ENCODE measurements around the gene PAPPA2. TPM values are rescaled to one million over a fixed set of nuclear protein-coding genes. Genes with fewer than 3 reads are reported as not detected.
"Not testable (repeated sequence)": the region's sequence is repeated elsewhere in the genome, so short reads cannot be mapped to it uniquely, and the experiment has no call there.

The PAPPA2 gene
- total RNA-seq, 1 donor from 2014 or later = 0.50 TPM

DNA sequence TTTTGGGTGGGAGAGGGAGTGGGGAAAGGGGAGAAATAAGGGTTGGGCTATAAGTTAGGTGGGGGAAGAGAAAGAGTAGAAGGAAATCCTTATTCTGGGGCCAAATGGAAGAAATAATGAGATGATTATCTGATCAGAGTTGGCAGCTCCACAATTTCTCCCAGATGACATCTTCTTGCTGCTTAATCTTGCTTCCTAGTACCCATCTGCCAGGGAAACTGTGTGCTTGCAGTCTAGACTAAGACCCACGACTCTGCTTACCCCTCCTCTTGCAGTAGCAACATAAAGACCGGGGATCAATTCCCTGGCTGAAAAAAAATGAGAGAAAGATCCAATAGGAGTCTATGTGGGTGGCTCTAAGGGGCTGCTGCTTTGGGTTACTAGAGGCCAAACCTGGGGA is 95.6 kb downstream of the PAPPA2 start:
- DNase-seq = no peak
- H3K4me1 ChIP-seq = no peaks in the 10 kb centered on the region
- no peak for ATAC-seq
- no peaks in the 10 kb centered on the region for H3K9me3 ChIP-seq
- no peak overlapping the region for H3K4me3 ChIP-seq
- intact Hi-C loops (cut with DNase I) = no loop called here
- TF ChIP-seq, protein P1, sequence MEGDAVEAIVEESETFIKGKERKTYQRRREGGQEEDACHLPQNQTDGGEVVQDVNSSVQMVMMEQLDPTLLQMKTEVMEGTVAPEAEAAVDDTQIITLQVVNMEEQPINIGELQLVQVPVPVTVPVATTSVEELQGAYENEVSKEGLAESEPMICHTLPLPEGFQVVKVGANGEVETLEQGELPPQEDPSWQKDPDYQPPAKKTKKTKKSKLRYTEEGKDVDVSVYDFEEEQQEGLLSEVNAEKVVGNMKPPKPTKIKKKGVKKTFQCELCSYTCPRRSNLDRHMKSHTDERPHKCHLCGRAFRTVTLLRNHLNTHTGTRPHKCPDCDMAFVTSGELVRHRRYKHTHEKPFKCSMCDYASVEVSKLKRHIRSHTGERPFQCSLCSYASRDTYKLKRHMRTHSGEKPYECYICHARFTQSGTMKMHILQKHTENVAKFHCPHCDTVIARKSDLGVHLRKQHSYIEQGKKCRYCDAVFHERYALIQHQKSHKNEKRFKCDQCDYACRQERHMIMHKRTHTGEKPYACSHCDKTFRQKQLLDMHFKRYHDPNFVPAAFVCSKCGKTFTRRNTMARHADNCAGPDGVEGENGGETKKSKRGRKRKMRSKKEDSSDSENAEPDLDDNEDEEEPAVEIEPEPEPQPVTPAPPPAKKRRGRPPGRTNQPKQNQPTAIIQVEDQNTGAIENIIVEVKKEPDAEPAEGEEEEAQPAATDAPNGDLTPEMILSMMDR (IDR thresholded peaks at IDR 0.05) = no peak
- no peak overlapping the region for H3K27ac ChIP-seq
- peaks cover 12% of the 10 kb centered on the region for H3K27me3 ChIP-seq (ENCODE audit: low read depth)
- H3K36me3 ChIP-seq = no peaks in the 10 kb centered on the region

DNA sequence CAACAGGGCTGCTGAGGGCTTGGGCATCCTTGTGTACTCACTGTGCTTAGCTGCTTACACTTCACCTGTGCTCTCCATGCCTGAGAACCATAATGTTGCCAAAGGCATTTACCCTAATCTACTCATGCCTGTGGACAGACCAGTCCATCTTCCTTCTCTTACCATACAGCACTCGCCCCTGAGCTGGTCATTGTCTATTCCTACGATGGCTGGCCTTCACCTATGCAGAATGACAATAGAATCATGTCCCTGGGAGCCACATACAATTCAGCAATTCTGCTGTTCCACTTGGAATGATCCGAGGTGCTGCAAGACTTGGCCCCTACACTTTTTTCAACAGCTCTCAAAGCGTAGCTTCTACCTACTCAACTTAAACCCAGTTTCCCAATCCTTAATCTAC is 96.5 kb downstream of the PAPPA2 start:
- H3K4me3 ChIP-seq = no peak overlapping the region
- DNase-seq (no peak), ATAC-seq (no peak)
- no peaks in the 10 kb centered on the region for H3K9me3 ChIP-seq
- H3K27ac ChIP-seq = no peak overlapping the region
- intact Hi-C loops (cut with DNase I) = no loop called here
- H3K4me1 ChIP-seq = no peaks in the 10 kb centered on the region
- TF ChIP-seq, protein P1 (IDR thresholded peaks at IDR 0.05) = no peak
- H3K27me3 ChIP-seq (ENCODE audit: low read depth) = peaks cover 6% of the 10 kb centered on the region
- no peaks in the 10 kb centered on the region for H3K36me3 ChIP-seq

DNA sequence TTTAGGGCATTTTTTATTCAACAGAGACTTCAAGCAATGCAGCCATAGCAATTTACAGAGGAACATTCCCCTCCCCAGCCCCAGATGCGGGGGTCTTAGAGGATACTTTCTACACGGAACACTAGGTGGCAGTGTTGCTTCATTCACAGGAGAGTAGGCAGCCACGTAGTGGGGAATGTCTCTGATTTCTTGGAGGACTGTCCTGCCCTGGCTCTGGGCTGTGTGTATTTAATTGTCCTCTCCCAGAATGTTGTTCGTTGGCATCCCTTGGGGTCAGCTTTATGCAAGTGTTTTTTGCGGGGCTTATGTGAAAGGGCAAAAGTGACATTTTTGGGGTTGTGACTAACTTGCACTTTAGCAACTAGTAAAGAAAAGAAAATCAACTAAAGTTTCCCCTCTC is 96.9 kb downstream of the PAPPA2 start:
- no peak overlapping the region for H3K4me3 ChIP-seq
- peaks cover 6% of the 10 kb centered on the region for H3K27me3 ChIP-seq (ENCODE audit: low read depth)
- H3K36me3 ChIP-seq = no peaks in the 10 kb centered on the region
- ATAC-seq = peak; percentile 79 to 83
- H3K9me3 ChIP-seq = no peaks in the 10 kb centered on the region
- no peak for DNase-seq
- H3K27ac ChIP-seq = no peak overlapping the region
- TF ChIP-seq, protein P1 (IDR thresholded peaks at IDR 0.05) = peak; percentile 78
- H3K4me1 ChIP-seq = no peaks in the 10 kb centered on the region
- intact Hi-C loops (cut with DNase I) = loop anchor here (10.0 kb wide), 1 partner anchor 285 kb away; no protein-coding TSS in a partner anchor

DNA sequence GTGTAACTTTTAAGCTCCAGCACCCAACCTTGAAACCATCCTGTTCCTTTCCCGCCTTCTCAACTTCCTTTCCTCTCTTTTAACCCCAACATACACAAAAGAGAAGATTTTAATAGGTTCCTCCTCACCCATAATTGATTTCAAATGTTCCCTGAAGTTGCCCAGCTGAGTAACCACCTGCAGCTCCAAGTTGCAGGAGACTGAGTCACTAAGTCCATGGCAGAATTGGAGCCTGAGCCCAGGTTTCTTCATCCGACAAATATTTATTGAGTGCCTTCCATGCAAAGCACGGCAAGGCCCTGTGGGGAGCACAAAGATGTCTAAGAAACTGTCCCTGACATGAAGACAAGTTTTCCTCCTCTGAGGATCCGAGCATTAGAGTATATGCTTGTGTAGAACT is 97.7 kb downstream of the PAPPA2 start:
- H3K4me1 ChIP-seq = no peaks in the 10 kb centered on the region
- no peaks in the 10 kb centered on the region for H3K27me3 ChIP-seq (ENCODE audit: low read depth)
- intact Hi-C loops (cut with DNase I) = loop anchor here (10.0 kb wide), 1 partner anchor 284 kb away; no protein-coding TSS in a partner anchor
- H3K36me3 ChIP-seq = no peaks in the 10 kb centered on the region
- no peak for DNase-seq
- no peak overlapping the region for H3K4me3 ChIP-seq
- ATAC-seq = no peak
- H3K9me3 ChIP-seq = no peaks in the 10 kb centered on the region
- no peak overlapping the region for H3K27ac ChIP-seq
- TF ChIP-seq, protein P1 (IDR thresholded peaks at IDR 0.05) = no peak

GRCh38 chr1:176561761-176562160 is 98.8 kb downstream of the PAPPA2 start:
- not testable (repeated sequence) for H3K4me3 ChIP-seq; H3K4me1 ChIP-seq; H3K9me3 ChIP-seq; H3K27me3 ChIP-seq (ENCODE audit: low read depth); H3K36me3 ChIP-seq; DNase-seq; H3K27ac ChIP-seq; ATAC-seq
- intact Hi-C loops (cut with DNase I) = loop anchor here (10.0 kb wide), 1 partner anchor 283 kb away; no protein-coding TSS in a partner anchor

DNA sequence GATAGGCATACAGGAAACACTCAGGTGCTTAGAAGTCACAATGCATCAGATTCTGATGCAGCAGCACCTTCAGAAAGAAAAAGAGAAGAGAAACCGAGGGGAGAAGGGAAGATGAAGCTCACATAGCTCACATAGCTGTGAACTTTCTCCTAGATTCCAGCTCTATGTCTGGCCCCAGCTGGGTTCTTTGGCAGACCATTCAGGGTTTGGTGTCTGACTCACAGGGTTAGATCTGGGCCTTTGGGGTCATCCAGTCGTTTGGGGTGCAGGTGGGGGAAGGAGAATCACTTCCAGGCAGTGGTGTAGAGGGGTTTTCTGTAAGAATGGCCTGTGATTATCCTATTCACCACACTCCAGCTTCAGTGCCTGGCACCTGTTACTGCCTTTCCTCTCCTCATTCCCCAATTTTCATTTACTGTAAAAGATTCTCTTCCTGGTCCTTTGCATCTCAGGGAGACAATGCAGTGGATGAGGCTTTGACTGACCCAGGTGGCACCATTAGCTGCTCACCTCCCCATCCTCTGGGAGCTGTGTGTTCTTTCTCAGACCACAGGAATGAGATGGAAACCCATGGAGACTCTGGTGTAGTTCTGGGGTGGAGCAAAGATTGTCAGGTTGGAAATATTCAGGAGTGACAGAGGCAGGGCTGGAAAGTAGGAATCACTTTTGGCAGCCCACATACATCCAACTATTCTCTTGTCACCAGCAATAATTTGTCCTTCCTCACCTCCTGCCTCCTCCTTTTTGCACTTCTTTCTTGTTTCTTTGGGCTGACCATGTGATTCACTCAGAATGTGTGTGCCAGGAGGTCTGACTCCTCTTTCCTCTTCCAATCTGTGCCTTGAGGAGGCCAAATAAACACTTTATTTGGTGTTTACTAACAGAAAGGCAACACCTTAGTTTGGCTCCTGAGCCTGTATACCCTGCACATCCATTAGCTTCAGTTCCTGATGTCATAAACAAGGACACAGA is 103.3 kb downstream of the PAPPA2 start:
- no peaks in the 10 kb centered on the region for H3K36me3 ChIP-seq
- H3K4me1 ChIP-seq = no peaks in the 10 kb centered on the region
- intact Hi-C loops (cut with DNase I) = loop anchor here (10.0 kb wide), 1 partner anchor 279 kb away; no protein-coding TSS in a partner anchor
- H3K27me3 ChIP-seq (ENCODE audit: low read depth) = no peaks in the 10 kb centered on the region
- TF ChIP-seq, protein P1 (IDR thresholded peaks at IDR 0.05) = no peak
- DNase-seq = no peak
- H3K4me3 ChIP-seq = no peak overlapping the region
- ATAC-seq = peak in 1 of 2 donors; percentile 44
- H3K9me3 ChIP-seq = no peaks in the 10 kb centered on the region
- no peak overlapping the region for H3K27ac ChIP-seq

Measured in lower lobe of right lung (tissue), 2 donors.